Endothelial cell of umbilical vein (primary cell): ENCODE data around the gene RFX1. TPM values are rescaled to one million over a fixed set of nuclear protein-coding genes. Genes with fewer than 3 reads are reported as not detected.

ENCODE experiments used
- BruUV-seq: library from RNA; stranded (reverse); fragments of 400-500 nt; replicated peaks from 2 replicates; lab custom pipeline; 2021; lab: Mats Ljungman, UMichigan
- CTCF ChIA-PET: fragments of 300-600, 350-600 bp; sonication (Branson Sonifier 250); formaldehyde crosslinking; loops from one replicate; lab custom pipeline; 2021; ENCODE audit warnings: antibody characterized with exemption, inconsistent platforms; lab: Charles Lee
- POLR2A ChIA-PET: fragments of 300-600, 350-600 bp; sonication (Branson Sonifier 250); formaldehyde crosslinking; loops from one replicate; lab custom pipeline; 2021; ENCODE audit warnings: antibody characterized with exemption, inconsistent platforms; lab: Charles Lee
- DNase-seq: peaks from one replicate; pipeline ENCODE4 v3.0.0-alpha.2; 2011; ENCODE audit warnings: low read depth, low spot score
- FAIRE-seq: peaks from 2 replicates; lab custom pipeline; 2011; peaks lifted over from hg19 to GRCh38; lab: Jason Lieb, UNC
- H2AFZ ChIP-seq: 2 replicates; pipeline ENCODE4 v1.6.0; 2012; ENCODE audit warnings: low read depth, low read length, control low read depth, inconsistent platforms
- H3K27ac ChIP-seq: 2 replicates; pipeline ENCODE4 v1.5.1; 2011; ENCODE audit warnings: low read depth, mild to moderate bottlenecking, control low read depth, low read length, moderate library complexity; ENCODE audit not compliant: insufficient read depth
- H3K27me3 ChIP-seq, 2 experiments: 2 replicates each; pipeline versions ENCODE4 v1.6.0 to v1.6.1; 2011; ENCODE audit warnings: low read length in 2 of 2, mixed read lengths in 1 of 2; ENCODE audit not compliant: control insufficient read depth in 2 of 2, insufficient read depth in 2 of 2
- H3K36me3 ChIP-seq, 2 experiments: 2 replicates in 1 of 2; 3 replicates in 1 of 2; pipeline ENCODE4 v1.5.1; 2011; ENCODE audit warnings: low read length in 2 of 2, mild to moderate bottlenecking in 1 of 2, moderate library complexity in 1 of 2; ENCODE audit not compliant: control insufficient read depth in 2 of 2, insufficient read depth in 2 of 2; ENCODE audit errors: extremely low read depth in 1 of 2
- H3K4me1 ChIP-seq: 3 replicates; pipeline ENCODE4 v1.5.1; 2011; ENCODE audit warnings: mild to moderate bottlenecking, low read length; ENCODE audit not compliant: control insufficient read depth, insufficient read depth; ENCODE audit errors: extremely low read depth
- H3K4me2 ChIP-seq: 2 replicates; pipeline ENCODE4 v1.6.1; 2011; ENCODE audit warnings: low read length, control low read depth, mixed read lengths; ENCODE audit not compliant: insufficient read depth
- H3K4me3 ChIP-seq, 3 experiments: fragments of 200-600 bp in 1 of 3; sonication (generic), shearing (Covaris generic) in 1 of 3; replicated peaks in 1 of 3; 2 replicates each; pipeline ENCODE4 v1.5.1; 2011 to 2016; ENCODE audit warnings: control low read depth in 3 of 3, low read length in 3 of 3, mild to moderate bottlenecking in 2 of 3, inconsistent platforms in 1 of 3, low read depth in 1 of 3, moderate library complexity in 1 of 3; ENCODE audit not compliant: insufficient read depth in 1 of 3
- H3K79me2 ChIP-seq: 2 replicates; pipeline ENCODE4 v1.6.0; 2012; ENCODE audit warnings: low read length, inconsistent platforms; ENCODE audit not compliant: control insufficient read depth, insufficient read depth
- H3K9ac ChIP-seq: replicated peaks from 2 replicates; pipeline ENCODE3; 2011; ENCODE audit warnings: low read length, control low read depth; ENCODE audit not compliant: insufficient read depth; ENCODE audit errors: extremely low read depth
- H3K9me1 ChIP-seq: replicated peaks from 3 replicates; pipeline ENCODE4 v1.6.0; 2011; ENCODE audit warnings: mild to moderate bottlenecking, low read length; ENCODE audit not compliant: control insufficient read depth, insufficient read depth; ENCODE audit errors: extremely low read depth
- H3K9me3 ChIP-seq: replicated peaks from 2 replicates; pipeline ENCODE4 v1.5.1; 2012; ENCODE audit warnings: low read length, inconsistent platforms; ENCODE audit not compliant: control insufficient read depth, insufficient read depth
- H4K20me1 ChIP-seq: replicated peaks from 2 replicates; pipeline ENCODE3; 2011; ENCODE audit warnings: mild to moderate bottlenecking, low read length; ENCODE audit not compliant: control insufficient read depth, insufficient read depth; ENCODE audit errors: extremely low read depth
- CTCF ChIP-seq, 2 donors: IDR thresholded peaks; 1 replicate in 1 of 2; 2 replicates in 1 of 2; pipeline ENCODE4 v1.5.1; 2011; ENCODE audit warnings: low read length in 2 of 2, mild to moderate bottlenecking in 2 of 2, moderate library complexity in 2 of 2, control low read depth in 1 of 2, inconsistent platforms in 1 of 2, low read depth in 1 of 2; ENCODE audit not compliant: insufficient read depth in 1 of 2; ENCODE audit errors: extremely low read depth in 1 of 2
- EZH2 ChIP-seq: IDR thresholded peaks from 2 replicates; pipeline ENCODE4 v1.6.1; 2012; ENCODE audit warnings: borderline replicate concordance, low read depth, mild to moderate bottlenecking, moderate library complexity, low read length, inconsistent platforms; ENCODE audit not compliant: severe bottlenecking
- FOS ChIP-seq: IDR thresholded peaks from 2 replicates; pipeline ENCODE4 v1.6.1; 2011; ENCODE audit warnings: mild to moderate bottlenecking, low read length, moderate library complexity, borderline replicate concordance; ENCODE audit not compliant: insufficient read depth
- GATA2 ChIP-seq: IDR thresholded peaks from 2 replicates; pipeline ENCODE4 v1.7.0; 2011; ENCODE audit warnings: low read depth, mild to moderate bottlenecking, moderate library complexity, mixed read lengths, low read length; ENCODE audit not compliant: insufficient read length, insufficient read depth
- JUN ChIP-seq: IDR thresholded peaks from 2 replicates; pipeline ENCODE4 v1.6.1; 2011; ENCODE audit warnings: borderline replicate concordance, low read depth; ENCODE audit not compliant: insufficient read length, insufficient read depth
- MAX ChIP-seq: IDR thresholded peaks from 2 replicates; pipeline ENCODE4 v1.6.1; 2011; ENCODE audit not compliant: insufficient read depth, insufficient read length
- MYC ChIP-seq: IDR thresholded peaks from one replicate; pipeline ENCODE4 v1.6.1; 2011; ENCODE audit warnings: mild to moderate bottlenecking, low read depth, low read length
- POLR2A ChIP-seq: IDR thresholded peaks from 2 replicates; pipeline ENCODE4 v1.6.1; 2012; ENCODE audit warnings: low read depth, mild to moderate bottlenecking, control low read depth, low read length
- POLR2AphosphoS5 ChIP-seq: IDR thresholded peaks from 2 replicates; pipeline ENCODE4 v1.6.1; 2012; ENCODE audit warnings: low read depth, mild to moderate bottlenecking, control low read depth, low read length, moderate library complexity; ENCODE audit not compliant: insufficient read depth
- dilution Hi-C: fragments of 300-500 bp; cut with MboI; formaldehyde crosslinking; loops from one replicate; pipeline ENCODE4 v1.15.0; 2019; ENCODE audit warnings: low sequenced_read_pairs; ENCODE audit not compliant: extremely low pct_ligation_motif_present
- intact Hi-C: fragments of 100-400 bp; cut with micrococcal nuclease; formaldehyde crosslinking; loops from one replicate; pipeline ENCODE4 v1.10.0; 2022
- polyA plus RNA-seq, 4 experiments: library from polyadenylated mRNA; depleted of rRNA in 3 of 4; stranded (reverse) in 3 of 4; unstranded in 1 of 4; fragments of >200 nt; gene quantifications; 2 replicates each; pipeline versions ENCODE4 v1.2.1 to v1.2.3, GENCODE V29; 2011 to 2012; ENCODE audit warnings: missing spikeins in 1 of 4
- total RNA-seq: library from RNA; stranded (reverse); gene quantifications from 2 replicates; pipeline ENCODE4 v1.2.3, GENCODE V29; 2021

Gene RFX1
- total and polyA plus RNA-seq, 2 donors (not counting 3 experiments of a cell fraction or from before 2014, with no cell fraction given) = 2.3 to 14.7 TPM

- TF ChIP-seq GATA2 (no peak), EZH2 (no peak), POLR2AphosphoS5 (no peak), MAX (no peak), MYC (no peak), FOS (no peak), POLR2A (no peak), CTCF (IDR thresholded peaks at IDR 0.05; ENCODE audit: extremely low read depth in 1 of 2, insufficient read depth in 1 of 2, low read depth in 1 of 2, low read length in 2 of 2) (no peak), JUN (no peak)
- Histone ChIP-seq H3K9me1 (no peaks in the 10 kb centered on the region), H3K27ac (no peak overlapping the region), H3K4me2 (no peak overlapping the region), H3K4me1 (no peaks in the 10 kb centered on the region), H4K20me1 (no peaks in the 10 kb centered on the region), H3K36me3 (peaks cover 0 to 7% of the 10 kb centered on the region in 2 experiments), H3K4me3 (no peak overlapping the region), H3K27me3 (no peaks in the 10 kb centered on the region), H3K9ac (no peak overlapping the region), H3K79me2 (peaks cover 5% of the 10 kb centered on the region), H3K9me3 (no peaks in the 10 kb centered on the region), H2AFZ (no peak overlapping the region)
- no peak for DNase-seq
- POLR2A ChIA-PET = interaction anchor here (0.6 to 1.6 kb wide), 2 partner anchors 8 to 26 kb away, joined by 3 to 4 read pairs; partner anchors contain the start of gene RFX1
- BruUV-seq = no TSS peak
- intact Hi-C loops = no loop called here
- no peak for FAIRE-seq
- dilution Hi-C loops = no loop called here
- CTCF ChIA-PET = interaction anchor here (1.0 to 1.1 kb wide), 2 partner anchors 9 to 62 kb away, joined by 4 to 6 read pairs; no protein-coding TSS in a partner anchor
These were observed 8.5 kb downstream of the RFX1 start for GRCh38 chr19:13997631-13997962.
